ENCODE results near the gene KIAA0753. TPM values are rescaled to one million over a fixed set of nuclear protein-coding genes. Genes with fewer than 3 reads are reported as not detected.

KIAA0753 gene
- total and polyA plus RNA-seq, 8 donors: 3.8 to 138 (median 17.6) TPM

- peak overlapping the region; percentile 75 to 88 (median 85) for H3K27ac ChIP-seq
- intact Hi-C loops (cut with DNase I; ENCODE audit: low total_unique reads): no loop called here
- 29 to 57% (median 37%) methylated on average over 11 of the region's 11 CpGs for WGBS, 5 donors
- peak; percentile 86 to 93 for DNase-seq
- H3K9me3 ChIP-seq: no peaks in the 10 kb centered on the region
- peaks cover 0 to 36% (median 12%) of the 10 kb centered on the region in 3 donors for H3K27me3 ChIP-seq
- no peak overlapping the region for H3K4me3 ChIP-seq
- TF ChIP-seq POLR2AphosphoS5 (IDR thresholded peaks at IDR 0.05) (peak in 2 of 3 donors; percentile 23 to 70), CTCF (IDR thresholded peaks at IDR 0.05) (no peak), POLR2A (IDR thresholded peaks at IDR 0.05) (no peak)
- H3K4me1 ChIP-seq: peaks cover 32 to 83% (median 62%) of the 10 kb centered on the region in 4 donors
- no peaks in the 10 kb centered on the region for H3K36me3 ChIP-seq
These were observed 88.5 kb downstream of the KIAA0753 start for GRCh38 chr17:6551869-6552531.

GRCh38 chr17:6551356-6551755 lies 89.2 kb downstream of the KIAA0753 start:
- TF ChIP-seq POLR2A (IDR thresholded peaks at IDR 0.05) (no peak), POLR2AphosphoS5 (IDR thresholded peaks at IDR 0.05) (no peak), CTCF (IDR thresholded peaks at IDR 0.05) (no peak)
- intact Hi-C loops (cut with DNase I; ENCODE audit: low total_unique reads): no loop called here
- DNase-seq: no peak
- H3K4me3 ChIP-seq: no peak overlapping the region
- H3K27ac ChIP-seq: peak overlapping the region; percentile 75 to 88 (median 85)
- H3K27me3 ChIP-seq: peaks cover 0 to 31% (median 12%) of the 10 kb centered on the region in 3 donors
- H3K4me1 ChIP-seq: peaks cover 28 to 79% (median 60%) of the 10 kb centered on the region in 4 donors
- WGBS, 5 donors: 42 to 66% (median 54%) methylated on average over 5 of the region's 5 CpGs
- H3K36me3 ChIP-seq: no peaks in the 10 kb centered on the region
- H3K9me3 ChIP-seq: no peaks in the 10 kb centered on the region

GRCh38 chr17:6549384-6550036 lies 91.0 kb downstream of the KIAA0753 start:
- H3K4me3 ChIP-seq: no peak overlapping the region
- intact Hi-C loops (cut with DNase I; ENCODE audit: low total_unique reads): no loop called here
- WGBS, 5 donors: 57 to 69% (median 66%) methylated on average over 9 of the region's 9 CpGs
- no peak for TF ChIP-seq POLR2AphosphoS5 (IDR thresholded peaks at IDR 0.05)
- TF ChIP-seq POLR2A (IDR thresholded peaks at IDR 0.05): no peak
- no peak for TF ChIP-seq CTCF (IDR thresholded peaks at IDR 0.05)
- no peak for TF ChIP-seq EP300 (IDR thresholded peaks at IDR 0.05)
- peaks cover 17 to 62% (median 43%) of the 10 kb centered on the region in 4 donors for H3K4me1 ChIP-seq
- no peak for DNase-seq
- H3K27ac ChIP-seq: peak overlapping the region in 4 of 5 donors; percentile 42 to 88 (median 67)
- no peaks in the 10 kb centered on the region for H3K36me3 ChIP-seq
- H3K27me3 ChIP-seq: peaks cover 0 to 13% (median 0%) of the 10 kb centered on the region in 3 donors
- no peaks in the 10 kb centered on the region for H3K9me3 ChIP-seq

- Histone ChIP-seq H3K4me3 (no peak overlapping the region), H3K9me3 (no peaks in the 10 kb centered on the region), H3K36me3 (no peaks in the 10 kb centered on the region), H3K27me3 (peaks cover 0 to 7% (median 0%) of the 10 kb centered on the region in 3 donors), H3K27ac (peak overlapping the region in 4 of 5 donors; percentile 42 to 88 (median 67)), H3K4me1 (peaks cover 17 to 58% (median 41%) of the 10 kb centered on the region in 4 donors)
- intact Hi-C loops (cut with DNase I; ENCODE audit: low total_unique reads): no loop called here
- 19 to 37% (median 26%) methylated on average over 10 to 11 of the region's 11 CpGs for WGBS, 5 donors
- peak; percentile 29 to 83 for DNase-seq
- TF ChIP-seq CTCF (IDR thresholded peaks at IDR 0.05) (no peak), EP300 (IDR thresholded peaks at IDR 0.05) (peak; percentile 20), POLR2AphosphoS5 (IDR thresholded peaks at IDR 0.05) (peak in 1 of 3 donors; percentile 68), POLR2A (IDR thresholded peaks at IDR 0.05) (no peak)
These were observed 91.8 kb downstream of the KIAA0753 start for GRCh38 chr17:6548578-6549330.
